ENCODE results near the gene SPEG.

The SPEG gene

DNA sequence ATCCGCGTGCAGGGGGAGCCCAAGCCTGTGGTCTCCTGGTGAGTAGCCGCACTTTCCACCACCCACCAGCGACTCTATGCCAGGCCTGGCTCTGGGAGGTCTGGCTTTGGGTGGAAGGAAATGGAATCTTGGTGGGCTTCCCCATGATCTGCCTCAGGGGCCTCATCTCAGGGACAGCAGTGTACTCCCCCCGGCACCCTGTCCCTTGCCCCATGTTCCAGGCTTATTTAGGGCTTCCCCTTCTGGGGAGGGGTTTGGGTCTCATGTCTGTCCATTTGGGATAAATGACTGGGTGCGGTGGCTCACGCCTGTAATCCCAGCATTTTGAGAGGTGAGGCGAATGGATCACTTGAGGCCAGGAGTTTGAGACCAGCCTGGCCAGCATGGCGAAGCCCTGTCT, 27.7 kb downstream of the SPEG start:
- DNase-seq (ENCODE audit: low spot score): no peak

DNA sequence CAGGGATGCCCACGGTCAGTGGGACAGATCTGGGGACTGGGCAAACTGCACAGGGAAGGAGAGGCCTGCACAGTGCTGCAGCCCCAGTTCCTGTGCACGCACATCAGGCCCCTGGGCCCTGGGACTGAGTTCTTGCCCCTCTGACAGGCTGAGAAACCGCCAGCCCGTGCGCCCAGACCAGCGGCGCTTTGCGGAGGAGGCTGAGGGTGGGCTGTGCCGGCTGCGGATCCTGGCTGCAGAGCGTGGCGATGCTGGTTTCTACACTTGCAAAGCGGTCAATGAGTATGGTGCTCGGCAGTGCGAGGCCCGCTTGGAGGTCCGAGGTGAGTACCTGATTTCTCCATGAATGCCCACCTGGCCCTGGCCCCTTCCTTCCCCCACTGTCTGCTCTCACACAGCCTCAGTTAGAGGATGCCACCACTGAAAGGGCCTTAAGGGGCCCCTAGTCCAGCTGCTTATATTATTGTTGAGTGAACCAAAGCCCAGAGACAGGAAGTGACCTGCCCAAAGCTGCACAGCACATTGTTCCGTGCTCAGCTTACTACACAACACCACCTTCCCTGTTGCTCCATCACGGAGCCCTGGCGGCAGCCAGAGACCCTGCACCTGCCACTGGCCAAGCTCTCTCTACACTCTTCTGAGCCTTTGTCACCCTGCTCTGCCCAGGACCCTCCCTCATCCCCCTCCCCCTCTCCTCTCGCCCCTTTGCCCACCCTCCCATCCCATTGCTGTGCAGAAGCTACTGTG, 29.8 kb downstream of the SPEG start:
- no peak for DNase-seq (ENCODE audit: low spot score)

DNA sequence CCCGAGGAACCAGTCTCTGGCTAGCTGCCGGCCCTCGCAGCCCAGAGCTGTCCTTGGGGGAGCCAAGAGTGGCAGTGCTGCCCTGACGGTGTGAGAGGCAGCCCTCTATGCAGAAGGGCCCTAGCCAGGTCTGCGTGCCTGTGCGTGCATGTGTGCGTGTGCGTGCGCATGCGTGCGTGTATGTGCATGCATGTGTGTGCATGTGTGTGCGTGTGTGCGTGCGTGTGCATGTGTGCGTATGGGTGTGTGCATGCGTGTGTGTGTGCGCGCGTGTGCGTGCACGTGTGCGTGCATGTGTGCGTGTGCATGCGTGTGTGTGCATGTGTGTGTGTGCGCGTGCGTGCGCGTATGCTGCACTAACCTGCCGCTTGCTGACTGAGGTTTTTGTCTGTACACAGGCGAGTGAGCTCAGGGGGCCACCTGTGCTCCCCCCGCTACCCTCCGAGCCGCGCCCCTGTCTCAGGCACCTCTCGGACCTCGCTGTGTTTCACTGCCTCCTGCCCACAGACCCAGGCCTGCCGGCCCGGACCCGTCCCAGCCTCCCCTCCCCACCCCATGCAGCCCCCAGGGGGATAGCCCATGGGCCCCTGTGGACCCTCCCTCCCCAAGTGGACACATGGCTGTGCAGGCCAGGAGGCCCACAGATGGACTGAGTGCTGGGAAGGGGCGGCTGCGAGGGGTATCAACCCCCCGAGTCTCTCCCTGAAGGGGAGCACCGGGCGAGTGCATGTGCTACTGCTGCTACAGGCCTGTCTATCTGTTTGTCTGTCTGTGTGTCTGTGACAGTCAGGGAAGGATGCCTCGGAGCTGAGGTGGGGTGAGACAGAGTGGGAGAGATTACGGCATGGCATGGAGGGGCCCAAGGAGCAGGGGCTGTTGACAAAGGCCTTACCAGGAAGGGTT, 31.3 kb downstream of the SPEG start:
- DNase-seq (ENCODE audit: low spot score): no peak

DNA sequence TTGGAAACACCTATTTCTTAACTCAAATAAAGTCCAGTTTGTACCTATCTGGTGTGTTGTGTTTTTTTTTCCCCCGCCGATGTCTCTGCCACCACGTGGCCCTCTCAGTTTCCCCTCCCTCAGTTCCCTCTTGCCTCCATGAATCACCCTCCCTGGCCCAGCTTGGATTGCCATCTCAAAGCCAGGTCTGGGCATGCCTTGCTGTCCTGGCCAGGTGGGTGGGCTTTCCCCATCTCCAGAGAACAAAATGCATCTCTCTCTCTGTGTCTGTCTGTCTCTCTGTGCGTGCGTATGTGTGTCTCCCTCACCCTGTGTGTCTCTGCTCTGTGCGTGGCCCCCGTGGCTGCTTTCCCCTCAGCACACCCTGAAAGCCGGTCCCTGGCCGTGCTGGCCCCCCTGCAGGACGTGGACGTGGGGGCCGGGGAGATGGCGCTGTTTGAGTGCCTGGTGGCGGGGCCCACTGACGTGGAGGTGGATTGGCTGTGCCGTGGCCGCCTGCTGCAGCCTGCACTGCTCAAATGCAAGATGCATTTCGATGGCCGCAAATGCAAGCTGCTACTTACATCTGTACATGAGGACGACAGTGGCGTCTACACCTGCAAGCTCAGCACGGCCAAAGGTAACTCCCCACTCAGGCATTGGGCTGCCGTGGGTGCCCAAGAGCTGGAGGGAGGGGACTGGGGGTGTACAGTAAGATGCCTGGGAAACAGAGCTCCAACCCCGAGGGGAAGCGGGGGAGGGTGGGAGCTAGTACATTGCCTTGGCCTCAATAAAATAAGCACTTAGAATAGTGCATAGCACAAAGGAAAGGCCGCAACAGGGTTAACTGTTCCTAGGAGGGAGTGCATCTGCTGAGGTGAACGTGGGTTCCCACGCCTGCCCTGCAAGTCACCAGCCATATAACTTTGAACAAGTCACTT, 32.4 kb downstream of the SPEG start:
- DNase-seq (ENCODE audit: low spot score): no peak

DNA sequence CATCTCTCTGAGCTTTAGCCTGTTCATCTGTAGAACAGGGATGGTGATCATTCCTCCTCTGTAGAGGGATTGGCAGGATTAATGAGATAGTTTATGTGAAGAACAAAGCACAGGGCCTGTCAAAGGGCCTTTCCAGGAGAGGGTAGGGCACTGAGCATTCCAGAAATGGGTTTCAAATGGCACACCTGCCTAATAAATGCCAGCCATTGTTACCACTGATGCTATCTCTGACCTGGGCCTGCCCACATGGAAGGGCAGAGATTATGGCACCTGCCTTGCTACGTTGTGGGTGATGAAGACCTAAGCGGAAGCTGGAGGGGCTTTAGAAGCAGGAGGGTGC, 33.1 kb downstream of the SPEG start:
- DNase-seq (ENCODE audit: low spot score): no peak

DNA sequence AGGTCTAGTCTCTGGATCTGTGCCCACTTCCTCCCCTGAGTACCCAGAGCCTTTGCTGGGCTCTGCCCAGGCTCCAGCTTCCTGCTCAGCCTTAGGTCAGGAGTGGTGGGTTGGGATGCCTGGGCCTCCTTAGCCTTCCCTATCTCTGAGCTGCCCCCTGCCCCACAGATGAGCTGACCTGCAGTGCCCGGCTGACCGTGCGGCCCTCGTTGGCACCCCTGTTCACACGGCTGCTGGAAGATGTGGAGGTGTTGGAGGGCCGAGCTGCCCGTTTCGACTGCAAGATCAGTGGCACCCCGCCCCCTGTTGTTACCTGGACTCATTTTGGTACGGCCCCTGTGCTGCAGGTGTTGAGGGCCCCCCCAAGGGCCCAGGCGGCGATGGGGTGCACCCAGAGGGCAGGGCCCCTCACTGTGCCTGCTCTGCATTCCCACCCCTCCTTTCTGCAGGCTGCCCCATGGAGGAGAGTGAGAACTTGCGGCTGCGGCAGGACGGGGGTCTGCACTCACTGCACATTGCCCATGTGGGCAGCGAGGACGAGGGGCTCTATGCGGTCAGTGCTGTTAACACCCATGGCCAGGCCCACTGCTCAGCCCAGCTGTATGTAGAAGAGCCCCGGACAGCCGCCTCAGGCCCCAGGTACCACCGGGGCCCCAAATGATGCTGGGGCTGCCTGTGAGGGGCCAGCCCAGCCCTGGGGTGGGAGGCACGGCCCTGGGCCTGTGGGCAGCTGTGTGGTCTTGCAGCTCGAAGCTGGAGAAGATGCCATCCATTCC, 34.0 kb downstream of the SPEG start:
- DNase-seq (ENCODE audit: low spot score): no peak

DNA sequence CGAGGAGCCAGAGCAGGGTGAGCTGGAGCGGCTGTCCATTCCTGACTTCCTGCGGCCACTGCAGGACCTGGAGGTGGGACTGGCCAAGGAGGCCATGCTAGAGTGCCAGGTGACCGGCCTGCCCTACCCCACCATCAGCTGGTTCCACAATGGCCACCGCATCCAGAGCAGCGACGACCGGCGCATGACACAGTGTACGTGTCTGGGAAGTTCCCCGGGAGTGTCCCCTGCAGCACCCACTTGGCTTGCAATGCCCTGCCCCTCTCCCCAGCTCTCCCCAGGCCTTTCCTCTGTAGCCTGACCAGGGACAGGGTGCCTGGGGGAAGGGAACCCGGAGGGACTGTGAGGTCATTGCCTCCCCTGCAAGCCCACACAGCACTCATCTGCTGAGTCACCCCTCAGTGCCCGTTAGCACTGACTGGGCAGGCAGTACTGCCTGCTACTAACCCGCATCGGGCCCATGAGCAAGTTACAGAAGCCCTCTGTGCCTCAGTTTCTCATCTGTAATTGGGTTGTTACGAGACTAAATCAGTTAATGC, 34.6 kb downstream of the SPEG start:
- DNase-seq (ENCODE audit: low spot score): no peak

DNA sequence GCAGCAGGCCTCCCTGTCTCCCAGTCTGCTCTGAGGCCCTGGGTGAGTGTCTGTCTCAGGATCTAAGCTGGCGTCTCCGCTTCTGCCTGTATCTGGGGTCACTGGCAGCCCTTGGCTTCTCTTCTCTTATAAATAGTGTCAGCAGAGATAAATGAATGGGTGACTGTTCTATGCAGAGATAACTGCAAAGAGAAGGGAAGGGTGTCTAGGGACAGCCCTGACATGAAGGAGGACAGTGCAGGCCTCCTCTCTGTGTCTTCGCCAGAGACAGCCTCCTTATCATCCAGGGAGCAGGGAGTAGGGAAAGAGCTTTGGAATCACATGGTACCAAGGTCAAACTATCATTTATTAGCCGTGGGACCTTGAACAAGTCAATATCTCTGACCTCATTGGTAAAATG, 35.8 kb downstream of the SPEG start:
- DNase-seq (ENCODE audit: low spot score): no peak

DNA sequence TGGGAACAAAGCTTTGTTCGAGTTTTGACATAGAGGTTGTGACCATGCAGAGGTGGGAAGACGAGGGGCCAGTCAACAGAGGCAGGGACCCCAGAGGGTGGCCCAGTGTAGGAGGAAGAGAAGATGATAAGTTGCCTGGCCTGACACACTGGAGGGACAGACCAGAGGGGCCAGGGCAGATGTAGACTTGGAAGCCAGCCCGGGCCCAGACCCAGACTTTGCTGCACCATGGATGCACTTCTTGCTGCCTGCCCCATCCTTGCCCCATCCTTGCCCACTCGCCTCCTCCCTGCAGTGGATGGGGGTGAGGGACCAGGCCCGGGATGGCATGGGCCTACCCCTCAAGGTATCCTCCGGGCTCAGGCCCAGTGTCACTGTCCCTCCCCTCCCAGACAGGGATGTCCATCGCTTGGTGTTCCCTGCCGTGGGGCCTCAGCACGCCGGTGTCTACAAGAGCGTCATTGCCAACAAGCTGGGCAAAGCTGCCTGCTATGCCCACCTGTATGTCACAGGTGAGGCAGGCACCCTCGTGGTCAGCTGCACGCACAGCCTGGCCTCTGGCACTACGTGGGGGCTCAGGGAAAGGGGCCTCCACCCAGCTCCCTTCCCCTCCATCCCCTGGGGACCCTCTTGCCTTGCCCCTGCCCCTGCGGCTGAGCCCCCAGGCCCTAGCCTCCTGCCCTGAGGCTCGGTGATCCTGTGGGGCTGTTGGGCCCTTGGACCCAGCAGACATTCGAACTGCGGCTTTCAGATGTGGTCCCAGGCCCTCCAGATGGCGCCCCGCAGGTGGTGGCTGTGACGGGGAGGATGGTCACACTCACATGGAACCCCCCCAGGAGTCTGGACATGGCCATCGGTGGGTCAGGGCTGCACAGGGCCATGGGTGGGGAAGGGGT, 37.1 kb downstream of the SPEG start:
- DNase-seq (ENCODE audit: low spot score): no peak

DNA sequence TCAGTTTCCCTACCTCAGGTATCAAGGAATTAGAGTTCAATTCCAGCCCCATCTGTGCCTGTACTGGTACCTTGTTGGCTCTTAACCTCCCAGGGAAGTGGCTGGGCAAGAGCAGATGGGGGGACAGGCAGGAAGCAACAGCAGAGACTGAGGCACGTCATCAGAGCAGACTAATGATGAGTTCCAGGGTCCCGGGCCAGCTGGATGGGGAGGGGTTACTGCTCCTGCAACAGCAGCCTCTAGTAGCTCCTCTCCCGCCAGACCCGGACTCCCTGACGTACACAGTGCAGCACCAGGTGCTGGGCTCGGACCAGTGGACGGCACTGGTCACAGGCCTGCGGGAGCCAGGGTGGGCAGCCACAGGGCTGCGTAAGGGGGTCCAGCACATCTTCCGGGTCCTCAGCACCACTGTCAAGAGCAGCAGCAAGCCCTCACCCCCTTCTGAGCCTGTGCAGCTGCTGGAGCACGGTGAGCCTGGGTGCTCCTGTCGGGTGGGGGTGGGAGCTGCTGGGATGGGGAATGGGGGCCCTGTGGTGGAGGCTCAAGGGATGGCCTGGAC, 38.1 kb downstream of the SPEG start:
- no peak for DNase-seq (ENCODE audit: low spot score)

DNA sequence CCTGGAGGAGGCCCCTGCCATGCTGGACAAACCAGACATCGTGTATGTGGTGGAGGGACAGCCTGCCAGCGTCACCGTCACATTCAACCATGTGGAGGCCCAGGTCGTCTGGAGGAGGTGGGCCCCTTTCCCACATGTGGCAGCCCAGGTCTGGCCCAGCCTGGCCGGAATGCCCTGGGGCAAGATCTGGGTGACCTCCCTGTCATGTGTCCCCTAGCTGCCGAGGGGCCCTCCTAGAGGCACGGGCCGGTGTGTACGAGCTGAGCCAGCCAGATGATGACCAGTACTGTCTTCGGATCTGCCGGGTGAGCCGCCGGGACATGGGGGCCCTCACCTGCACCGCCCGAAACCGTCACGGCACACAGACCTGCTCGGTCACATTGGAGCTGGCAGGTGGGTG, 38.9 kb downstream of the SPEG start:
- no peak for DNase-seq (ENCODE audit: low spot score)

DNA sequence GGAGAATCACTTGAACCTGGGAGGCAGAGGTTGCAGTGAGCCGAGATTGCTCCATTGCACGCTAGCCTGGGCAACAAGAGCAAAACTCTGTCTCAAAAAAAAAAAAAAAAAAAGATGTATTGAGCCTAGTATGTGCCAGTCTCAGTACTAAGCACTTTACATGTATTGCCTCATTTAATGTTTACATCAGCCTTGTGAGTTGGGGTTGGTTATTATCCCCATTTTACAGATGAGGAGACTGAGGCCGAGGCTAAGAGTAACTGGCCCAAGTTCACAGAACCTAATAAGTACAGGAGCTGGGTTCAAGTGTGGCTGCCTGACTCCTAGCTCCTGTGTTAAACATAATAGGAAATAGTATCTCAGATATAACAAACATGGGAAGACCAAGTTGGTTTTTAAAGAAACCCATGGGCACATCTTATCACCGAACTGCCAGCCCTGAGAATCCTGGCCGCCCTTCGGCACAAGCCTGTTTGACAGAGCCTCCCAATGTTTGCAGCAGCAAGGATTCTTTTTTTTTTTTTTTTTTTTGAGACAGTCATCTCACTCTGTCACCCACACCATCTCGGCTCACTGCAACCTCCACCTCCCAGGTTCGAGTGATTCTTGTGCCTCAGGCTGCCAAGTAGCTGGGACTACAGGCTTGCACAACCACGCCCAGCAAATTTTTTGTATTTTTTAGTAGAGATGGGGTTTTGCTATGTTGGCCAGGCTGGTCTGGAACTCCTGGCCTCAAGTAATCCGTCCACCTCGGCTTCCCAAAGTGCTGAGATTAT, 39.8 kb downstream of the SPEG start:
- DNase-seq (ENCODE audit: low spot score): no peak

DNA sequence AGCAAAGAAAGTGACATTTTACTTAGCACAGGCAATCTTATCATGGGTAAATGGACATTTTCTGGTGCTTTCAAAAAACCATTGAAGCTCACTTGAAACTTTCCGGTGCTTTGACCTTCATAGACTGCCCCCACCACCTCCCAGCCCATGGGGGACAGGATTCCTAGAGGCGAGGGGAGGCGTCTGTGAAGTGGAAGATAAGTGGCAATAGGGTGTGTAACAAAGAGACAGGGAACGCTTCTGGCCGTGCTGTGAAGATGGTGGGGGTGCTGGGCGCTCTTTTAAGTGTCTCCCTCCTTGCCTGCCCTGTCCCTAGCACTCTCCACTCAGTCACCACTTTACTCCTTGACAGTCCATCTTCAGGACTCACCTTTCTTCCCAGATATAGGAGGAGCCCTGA, 40.6 kb downstream of the SPEG start:
- no peak for DNase-seq (ENCODE audit: low spot score)

DNA sequence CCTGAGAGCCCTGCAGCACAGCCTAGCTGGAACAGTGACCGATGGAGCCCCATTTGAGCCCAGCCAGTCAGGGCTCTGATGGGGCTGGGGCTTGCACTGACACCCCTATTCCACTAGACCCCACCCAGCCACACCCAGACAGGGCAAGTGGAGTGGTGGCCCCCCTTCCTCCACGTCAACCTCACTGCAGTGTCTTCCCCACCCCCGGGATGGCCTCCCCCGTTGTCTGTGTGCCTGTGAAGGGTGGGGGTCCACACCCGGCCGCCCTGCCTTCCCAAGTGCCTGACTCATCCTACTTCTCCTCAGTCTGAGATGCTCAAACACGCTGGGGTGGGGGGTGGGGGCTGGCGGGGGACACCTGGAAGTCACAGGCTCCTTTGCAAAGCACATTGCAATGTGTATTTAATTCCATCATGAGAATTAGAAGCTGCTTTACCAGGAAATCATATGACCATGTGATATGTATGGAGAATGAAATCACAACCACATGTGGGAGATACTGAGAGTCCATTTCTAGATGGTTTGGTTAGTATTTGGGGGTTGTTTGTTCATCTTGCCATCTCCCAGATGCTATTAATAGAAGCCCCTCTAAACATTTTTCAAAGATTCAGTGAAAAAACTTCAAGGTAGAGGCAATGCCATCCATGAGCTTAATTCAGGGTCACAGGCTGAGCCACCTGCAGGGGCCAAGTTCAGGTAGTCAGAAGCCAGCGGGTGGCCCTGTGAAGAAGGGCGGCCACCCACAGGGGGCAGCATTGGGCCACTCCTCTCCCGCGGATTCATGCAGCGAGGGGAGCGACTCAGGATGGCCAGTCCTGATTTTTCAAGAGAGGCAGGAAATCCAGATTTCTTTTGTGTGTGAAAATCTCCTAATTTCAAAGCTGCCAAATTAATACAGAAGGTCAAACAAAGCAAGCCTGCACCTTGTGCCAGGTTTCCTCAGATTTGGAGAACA, 41.3 kb downstream of the SPEG start:
- no peak for DNase-seq (ENCODE audit: low spot score)

DNA sequence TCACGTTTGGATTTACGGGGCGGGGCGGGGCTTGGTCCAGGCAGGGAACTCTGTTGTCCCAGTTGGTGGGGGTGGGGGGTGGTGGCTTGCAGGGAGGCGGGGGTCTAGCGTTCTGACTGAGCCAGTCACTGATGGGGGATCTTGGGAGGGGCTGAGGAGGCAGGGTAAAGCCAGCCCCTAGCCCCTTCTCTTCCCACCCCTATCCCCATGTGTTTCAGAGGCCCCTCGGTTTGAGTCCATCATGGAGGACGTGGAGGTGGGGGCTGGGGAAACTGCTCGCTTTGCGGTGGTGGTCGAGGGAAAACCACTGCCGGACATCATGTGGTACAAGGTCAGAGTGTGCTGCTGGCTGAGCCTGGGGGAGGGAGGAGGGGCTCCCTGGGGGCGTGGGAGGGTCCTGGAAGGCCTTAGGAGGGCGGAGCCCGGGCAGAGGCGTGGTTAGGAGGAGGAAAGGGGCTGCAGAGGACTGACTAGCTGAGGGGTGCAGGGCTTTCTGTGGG, 42.1 kb downstream of the SPEG start:
- no peak for DNase-seq (ENCODE audit: low spot score)

DNA sequence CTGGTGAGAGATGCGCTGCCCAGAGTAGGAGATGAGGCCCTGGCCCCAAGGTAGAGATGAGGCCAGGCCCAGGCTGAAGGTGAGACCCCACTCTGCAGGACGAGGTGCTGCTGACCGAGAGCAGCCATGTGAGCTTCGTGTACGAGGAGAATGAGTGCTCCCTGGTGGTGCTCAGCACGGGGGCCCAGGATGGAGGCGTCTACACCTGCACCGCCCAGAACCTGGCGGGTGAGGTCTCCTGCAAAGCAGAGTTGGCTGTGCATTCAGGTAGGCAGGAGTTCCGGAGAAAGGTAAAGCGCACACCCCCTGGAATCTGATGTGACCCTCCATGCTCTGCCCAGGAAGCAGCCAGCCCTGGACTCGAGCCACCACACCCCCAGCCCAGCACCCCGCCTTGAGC, 42.5 kb downstream of the SPEG start:
- no peak for DNase-seq (ENCODE audit: low spot score)

DNA sequence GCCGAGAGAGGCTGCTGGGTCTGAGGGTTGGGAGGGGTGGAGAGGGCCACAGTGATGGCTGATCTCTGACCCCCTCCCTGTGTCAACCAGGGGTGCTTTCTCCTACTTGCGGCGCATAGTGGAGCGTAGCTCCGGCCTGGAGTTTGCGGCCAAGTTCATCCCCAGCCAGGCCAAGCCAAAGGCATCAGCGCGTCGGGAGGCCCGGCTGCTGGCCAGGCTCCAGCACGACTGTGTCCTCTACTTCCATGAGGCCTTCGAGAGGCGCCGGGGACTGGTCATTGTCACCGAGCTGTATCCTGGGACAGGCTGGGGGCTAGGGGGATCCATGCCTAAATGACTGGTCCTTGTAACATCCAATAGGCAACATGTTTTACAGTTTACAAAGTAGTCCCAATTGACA, 43.2 kb downstream of the SPEG start:
- DNase-seq (ENCODE audit: low spot score): no peak

DNA sequence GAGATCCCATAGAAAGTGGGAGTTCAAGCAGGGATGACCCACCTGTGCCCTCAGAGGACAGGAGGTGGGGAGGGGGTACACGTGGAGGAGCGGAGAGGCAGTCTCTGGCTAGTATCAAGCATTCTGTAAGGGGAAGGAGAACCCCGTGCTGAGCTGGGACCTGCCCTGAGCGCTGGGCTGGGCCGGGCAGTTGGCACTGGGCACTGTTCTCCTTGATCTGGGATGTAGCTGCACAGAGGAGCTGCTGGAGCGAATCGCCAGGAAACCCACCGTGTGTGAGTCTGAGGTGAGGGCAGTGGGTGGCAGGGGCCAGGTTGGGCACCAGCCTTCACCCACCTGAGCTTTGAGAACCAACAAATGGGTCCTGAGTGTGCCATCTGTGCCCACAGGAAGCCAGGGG, 44.3 kb downstream of the SPEG start:
- no peak for DNase-seq (ENCODE audit: low spot score)

Measured in pons (tissue), 1 donor.